GM19324 (cell line): ENCODE measurements around the gene DEDD2.
A peak's percentile ranks its signal among the peaks of the same experiment; 100 is the strongest.

Experiments
- ATAC-seq: cut with Tn5 transposase; IDR thresholded peaks from one replicate; pipeline ENCODE4 v1.9.1; 2021; ENCODE audit warnings: mild to moderate bottlenecking, moderate library complexity; ENCODE audit not compliant: unreplicated experiment, low FRiP score

Gene DEDD2

GRCh38 chr19:42201489-42202289 is 15.8 kb downstream of the DEDD2 start:
- no peak for ATAC-seq

GRCh38 chr19:42200116-42200715 is 17.3 kb downstream of the DEDD2 start:
- ATAC-seq = no peak

GRCh38 chr19:42199440-42200115 is 17.9 kb downstream of the DEDD2 start:
- ATAC-seq = peak; percentile 41

GRCh38 chr19:42198676-42199439 is 18.6 kb downstream of the DEDD2 start:
- ATAC-seq = peak; percentile 48

- ATAC-seq = no peak
Observed at GRCh38 chr19:42197375-42197817, 20.1 kb downstream of the DEDD2 start.

GRCh38 chr19:42196011-42197001 is 21.2 kb downstream of the DEDD2 start:
- no peak for ATAC-seq

- ATAC-seq = no peak
Observed at GRCh38 chr19:42193706-42194105, 23.8 kb downstream of the DEDD2 start.

GRCh38 chr19:42193294-42193693 is 24.2 kb downstream of the DEDD2 start:
- ATAC-seq = no peak

- ATAC-seq = no peak
Observed at GRCh38 chr19:42191855-42192254, 25.6 kb downstream of the DEDD2 start.

- no peak for ATAC-seq
Observed at GRCh38 chr19:42191330-42191729, 26.1 kb downstream of the DEDD2 start.

GRCh38 chr19:42189133-42189532 is 28.3 kb downstream of the DEDD2 start:
- no peak for ATAC-seq

- ATAC-seq = no peak
Observed at GRCh38 chr19:42188665-42189064, 28.8 kb downstream of the DEDD2 start.

GRCh38 chr19:42185277-42185676 is 32.2 kb downstream of the DEDD2 start:
- no peak for ATAC-seq

GRCh38 chr19:42184401-42184861 is 33.0 kb downstream of the DEDD2 start:
- ATAC-seq = no peak

GRCh38 chr19:42178791-42179674 is 38.4 kb downstream of the DEDD2 start:
- ATAC-seq = no peak

GRCh38 chr19:42177686-42178019 is 39.8 kb downstream of the DEDD2 start:
- no peak for ATAC-seq

GRCh38 chr19:42176990-42177685 is 40.3 kb downstream of the DEDD2 start:
- ATAC-seq = no peak

GRCh38 chr19:42176649-42176989 is 40.9 kb downstream of the DEDD2 start:
- no peak for ATAC-seq
